ENCODE data around the gene L3HYPDH. TPM values are rescaled to one million over a fixed set of nuclear protein-coding genes. Genes with fewer than 3 reads are reported as not detected.

L3HYPDH gene
- total RNA-seq, 1 donor from 2014 or later = 19.5 TPM

GRCh38 chr14:59511916-59512575, 27.8 kb upstream of the L3HYPDH start:
- no peak for ATAC-seq

GRCh38 chr14:59510966-59511365, 26.8 kb upstream of the L3HYPDH start:
- Histone ChIP-seq H3K27me3 (no peaks in the 10 kb centered on the region), H3K36me3 (no peaks in the 10 kb centered on the region), H3K9me3 (no peaks in the 10 kb centered on the region), H3K4me1 (no peaks in the 10 kb centered on the region), H3K4me3 (no peak overlapping the region), H3K27ac (no peak overlapping the region)
- no peak for TF ChIP-seq CTCF (IDR thresholded peaks at IDR 0.05)
- intact Hi-C loops (cut with DNase I) = no loop called here
- DNase-seq (no peak), ATAC-seq (no peak)

More at GRCh38 chr14:59511916-59512575, 27.8 kb upstream of the L3HYPDH start:
- H3K36me3 ChIP-seq = no peaks in the 10 kb centered on the region
- TF ChIP-seq CTCF (IDR thresholded peaks at IDR 0.05) = peak; percentile 20
- no peaks in the 10 kb centered on the region for H3K9me3 ChIP-seq
- H3K27me3 ChIP-seq = no peaks in the 10 kb centered on the region
- H3K4me1 ChIP-seq = no peaks in the 10 kb centered on the region
- no peak overlapping the region for H3K4me3 ChIP-seq
- no peak for DNase-seq
- intact Hi-C loops (cut with DNase I) = no loop called here
- H3K27ac ChIP-seq = no peak overlapping the region

- no peaks in the 10 kb centered on the region for H3K4me1 ChIP-seq
Measured at GRCh38 chr14:59510001-59510400, 25.8 kb upstream of the L3HYPDH start.

GRCh38 chr14:59509101-59509500, 24.9 kb upstream of the L3HYPDH start:
- ATAC-seq = no peak
- DNase-seq = no peak
- Histone ChIP-seq H3K4me3 (no peak overlapping the region), H3K27ac (no peak overlapping the region), H3K9me3 (no peaks in the 10 kb centered on the region), H3K4me1 (no peaks in the 10 kb centered on the region), H3K36me3 (peaks cover 10% of the 10 kb centered on the region), H3K27me3 (no peaks in the 10 kb centered on the region)
- TF ChIP-seq CTCF (IDR thresholded peaks at IDR 0.05) = no peak
- intact Hi-C loops (cut with DNase I) = no loop called here

More at GRCh38 chr14:59510001-59510400, 25.8 kb upstream of the L3HYPDH start:
- peaks cover under 1% of the 10 kb centered on the region for H3K36me3 ChIP-seq
- H3K27me3 ChIP-seq = no peaks in the 10 kb centered on the region
- H3K9me3 ChIP-seq = no peaks in the 10 kb centered on the region
- TF ChIP-seq CTCF (IDR thresholded peaks at IDR 0.05) = no peak
- intact Hi-C loops (cut with DNase I) = no loop called here
- H3K4me3 ChIP-seq = no peak overlapping the region
- H3K27ac ChIP-seq = no peak overlapping the region
- ATAC-seq (no peak), DNase-seq (no peak)

- DNase-seq (no peak), ATAC-seq (no peak)
- no peaks in the 10 kb centered on the region for H3K27me3 ChIP-seq
- no peak for TF ChIP-seq CTCF (IDR thresholded peaks at IDR 0.05)
- no peaks in the 10 kb centered on the region for H3K4me1 ChIP-seq
- H3K4me3 ChIP-seq = no peak overlapping the region
- H3K9me3 ChIP-seq = no peaks in the 10 kb centered on the region
- H3K36me3 ChIP-seq = peaks cover 15% of the 10 kb centered on the region
- intact Hi-C loops (cut with DNase I) = no loop called here
- no peak overlapping the region for H3K27ac ChIP-seq
Measured at GRCh38 chr14:59507752-59508103, 23.5 kb upstream of the L3HYPDH start.
